T-helper 1 cell treated with Interleukin-12 subunit alpha and Interleukin-12 subunit beta and Interleukin-4 antibody, amounts not matched to agents 30 ng/mL and 1 ng/mL, for 36 hours (primary cell): ENCODE results near the gene PTPRN2. TPM values are rescaled to one million over a fixed set of nuclear protein-coding genes. Genes with fewer than 3 reads are reported as not detected.
"Not testable (repeated sequence)": the region's sequence is repeated elsewhere in the genome, so short reads cannot be mapped to it uniquely, and the experiment has no call there.

Experiments
- intact Hi-C: fragments of 100-400 bp; cut with micrococcal nuclease; formaldehyde crosslinking; loops from one replicate; pipeline ENCODE4 v1.15.1; 2024
- total RNA-seq: library from RNA; stranded (reverse); gene quantifications from 2 replicates; pipeline ENCODE4 v1.2.3, GENCODE V29; 2022

PTPRN2 gene
- total RNA-seq, 1 donor from 2014 or later, result 2.9 TPM

DNA sequence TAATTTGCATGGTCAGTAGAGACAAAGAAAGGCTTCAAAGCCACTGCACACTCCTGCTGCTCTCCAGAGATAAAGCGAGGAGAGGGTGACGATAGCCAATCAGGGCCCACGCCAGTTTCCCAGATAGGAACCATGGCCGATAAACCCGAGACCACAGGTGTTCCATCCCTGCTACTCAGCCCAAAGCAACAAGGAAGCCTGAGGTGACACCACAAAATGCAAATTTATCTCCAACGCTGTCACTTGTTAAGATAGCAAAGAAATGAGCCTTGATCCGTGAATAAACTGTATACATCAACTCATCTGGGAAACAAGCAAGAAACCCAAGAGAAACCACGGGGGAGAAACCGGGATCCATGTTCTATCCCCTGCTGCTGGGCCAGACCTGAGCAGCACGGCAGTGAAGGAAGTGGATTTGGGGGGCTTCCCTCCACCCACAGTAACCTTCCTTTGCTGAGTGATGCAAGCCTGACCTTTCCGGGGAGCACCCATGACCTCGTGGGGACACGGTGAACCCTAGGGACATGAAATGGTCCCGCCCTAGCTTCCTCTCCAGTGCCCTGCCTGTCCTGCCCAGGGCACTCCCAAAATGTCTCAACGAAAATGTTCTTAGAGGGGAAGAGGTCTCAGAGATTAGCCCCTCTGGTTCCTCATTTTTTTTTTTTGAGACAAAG lies 164.6 kb downstream of the PTPRN2 start:
- intact Hi-C loops, result no loop called here

DNA sequence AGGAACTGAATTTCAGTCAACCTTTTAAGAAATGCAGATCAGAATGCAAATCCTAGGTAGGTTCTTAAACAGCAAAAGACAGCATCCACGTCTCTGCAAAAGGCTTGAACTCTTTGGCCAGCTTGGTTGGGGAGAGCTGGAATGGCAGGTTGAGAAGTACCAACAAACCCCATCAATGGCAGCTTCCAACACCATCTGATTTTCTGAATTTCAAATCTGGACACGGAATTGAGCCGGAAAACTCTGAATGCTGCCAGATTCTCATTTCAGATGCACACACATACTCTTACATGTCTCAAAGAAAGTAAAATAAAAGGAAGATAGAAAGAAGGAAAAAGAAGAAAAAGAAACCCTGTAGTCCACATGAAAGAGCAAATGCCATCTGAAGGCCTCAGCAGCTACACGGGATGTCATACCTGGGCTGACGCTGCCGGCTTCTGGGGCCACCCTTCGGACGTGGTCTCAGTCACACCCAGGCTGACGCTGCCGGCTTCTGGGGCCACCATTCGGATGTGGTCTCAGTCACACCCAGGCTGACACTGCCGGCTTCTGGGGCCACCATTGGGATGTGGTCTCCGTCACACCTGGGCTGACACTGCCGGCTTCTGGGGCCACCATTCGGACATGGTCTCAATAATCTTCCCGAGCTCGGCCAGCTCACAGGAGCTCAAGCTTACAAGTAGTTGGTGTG lies 165.3 kb downstream of the PTPRN2 start:
- intact Hi-C loops, result no loop called here

DNA sequence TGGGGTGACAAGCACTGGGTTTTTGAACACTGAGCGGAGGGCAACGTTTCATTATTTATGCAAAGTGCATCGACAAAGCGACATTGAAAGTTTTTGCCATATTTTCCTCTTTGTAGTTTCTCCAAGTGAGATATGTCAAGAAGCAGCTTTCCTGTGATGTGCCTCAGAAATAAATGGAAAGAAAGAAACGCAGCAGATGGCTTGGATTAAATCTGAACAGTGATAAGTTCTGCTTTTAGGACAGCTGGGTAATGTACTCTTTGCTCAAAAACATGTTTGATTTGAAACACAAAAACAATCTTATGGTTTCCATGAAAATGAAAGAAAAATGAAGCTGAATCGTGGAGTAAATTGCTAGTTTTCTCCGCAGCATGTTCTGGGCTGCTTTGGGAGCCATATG lies 166.3 kb downstream of the PTPRN2 start:
- intact Hi-C loops, result no loop called here

DNA sequence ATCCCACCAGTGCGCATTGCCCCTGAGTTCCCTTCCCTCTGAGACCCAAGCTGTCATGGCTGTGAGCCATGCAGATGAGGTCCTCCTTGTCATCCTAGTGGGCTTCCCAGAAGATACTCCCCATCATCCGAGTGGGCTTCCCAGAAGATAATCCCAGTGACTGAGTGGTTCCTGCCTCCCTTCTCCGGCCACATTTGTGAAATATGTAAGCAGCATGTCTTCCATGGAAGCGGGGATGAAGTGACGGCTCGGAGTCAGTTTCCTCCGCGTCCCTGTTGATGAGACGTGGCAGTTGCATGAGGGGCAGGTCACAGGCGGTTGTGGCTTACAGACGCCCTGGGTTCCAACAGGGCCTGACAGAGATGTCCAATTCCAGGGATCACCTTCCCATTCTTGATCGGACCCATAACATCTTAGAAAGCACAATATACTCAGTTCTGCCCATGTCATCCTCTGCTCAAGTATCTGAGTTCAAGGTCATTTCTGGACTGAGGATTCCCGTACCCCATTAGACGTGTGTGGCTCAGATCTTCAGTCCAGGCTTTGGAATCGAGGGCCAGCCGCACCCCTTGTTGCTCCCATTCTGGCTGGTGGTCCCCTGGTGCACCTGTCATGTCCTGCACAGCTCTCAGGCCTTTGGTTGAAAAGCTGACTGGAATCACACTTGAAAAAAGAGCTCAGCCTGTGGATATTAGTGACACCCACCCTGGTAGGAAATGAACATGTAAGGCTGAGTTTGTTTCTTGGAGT lies 166.9 kb downstream of the PTPRN2 start:
- intact Hi-C loops, result no loop called here

DNA sequence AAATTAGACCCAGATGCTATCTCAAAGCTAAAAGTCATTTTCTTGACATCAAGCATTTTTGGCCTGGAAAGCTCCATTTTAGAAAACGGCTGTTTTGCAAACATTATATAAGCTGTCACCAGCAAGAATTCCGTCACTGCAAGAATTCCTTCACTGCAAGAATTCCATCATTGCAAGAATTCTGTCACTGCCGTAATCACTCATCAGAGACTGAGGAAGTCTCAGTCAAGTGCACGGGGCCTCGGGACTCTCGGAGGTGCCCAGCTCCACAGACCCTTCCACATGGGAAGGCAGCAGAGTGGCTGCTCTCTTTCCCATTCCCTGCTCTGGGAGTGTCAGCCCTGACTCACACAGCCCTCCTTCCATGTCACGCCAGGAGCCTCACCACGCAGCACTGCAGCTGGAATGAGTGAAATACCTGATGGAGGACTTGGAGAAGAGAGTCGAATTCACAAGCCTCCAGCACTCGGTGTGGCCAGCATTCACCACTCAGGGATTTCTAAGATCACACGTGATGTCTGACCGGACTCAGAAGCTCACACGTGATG lies 168.3 kb downstream of the PTPRN2 start:
- intact Hi-C loops, result no loop called here

DNA sequence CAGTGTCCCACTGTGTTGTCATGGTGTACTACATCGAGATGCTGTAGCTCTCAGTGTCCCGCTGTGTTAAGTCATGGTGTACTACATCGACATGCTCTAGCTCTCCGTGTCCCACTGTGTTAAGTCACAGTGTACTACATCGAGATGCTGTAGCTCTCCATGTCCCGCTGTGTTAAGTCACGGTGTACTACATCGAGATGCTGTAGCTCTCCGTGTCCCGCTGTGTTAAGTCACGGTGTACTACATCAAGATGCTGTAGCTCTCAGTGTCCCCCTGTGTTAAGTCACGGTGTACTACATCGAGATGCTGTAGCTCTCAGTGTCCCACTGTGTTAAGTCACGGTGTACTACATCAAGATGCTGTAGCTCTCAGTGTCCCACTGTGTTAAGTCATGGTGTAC lies 169.2 kb downstream of the PTPRN2 start:
- intact Hi-C loops, result not testable (repeated sequence)

DNA sequence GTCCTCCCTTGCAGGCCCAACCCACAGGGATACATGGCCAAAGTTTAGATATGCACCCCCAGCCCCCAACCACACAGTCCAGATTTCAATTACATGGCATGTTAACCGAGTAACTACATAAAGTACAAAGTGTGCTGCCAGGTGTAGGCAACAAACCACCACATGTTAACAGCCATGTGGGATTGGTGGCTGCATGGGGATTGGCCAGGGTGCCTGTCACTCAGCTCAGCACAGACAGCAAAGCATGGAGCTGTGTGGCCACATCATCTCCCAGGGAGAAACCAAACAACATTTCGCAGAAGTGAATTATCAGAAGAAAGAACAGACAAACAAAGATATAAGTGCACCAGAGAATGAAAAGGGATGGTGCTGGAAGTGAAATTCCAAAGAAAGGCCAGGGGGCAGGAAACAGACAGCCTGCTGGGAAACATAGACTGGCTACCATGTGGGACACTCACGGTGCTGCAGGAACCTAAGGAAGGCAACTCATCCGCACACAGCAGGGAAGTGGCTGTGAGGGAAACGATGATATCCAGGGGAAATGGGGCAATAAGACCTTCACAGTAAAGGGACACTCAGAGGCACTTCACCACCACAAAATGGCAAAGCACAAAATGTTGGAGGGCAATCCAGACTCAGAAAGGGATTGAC lies 171.2 kb downstream of the PTPRN2 start:
- intact Hi-C loops, result no loop called here

DNA sequence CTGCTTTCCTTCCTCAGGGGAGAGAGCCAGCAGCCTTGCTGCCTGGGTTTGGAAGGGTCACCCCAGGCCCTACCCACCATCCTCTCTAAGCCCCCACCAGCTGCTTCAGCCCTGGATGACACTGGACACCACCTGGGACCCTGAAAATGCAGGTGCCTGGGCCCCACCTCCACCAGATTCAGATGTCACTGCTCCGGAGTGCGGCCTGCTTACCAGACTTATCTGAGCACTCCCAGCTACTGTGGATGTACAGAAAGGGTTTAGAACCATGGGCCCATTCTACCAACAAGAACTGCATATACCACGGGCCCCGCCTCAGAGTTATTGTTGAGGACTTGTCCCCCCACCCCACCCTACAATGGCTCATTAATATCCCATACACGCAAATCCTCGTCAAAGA lies 172.3 kb downstream of the PTPRN2 start:
- intact Hi-C loops, result no loop called here

DNA sequence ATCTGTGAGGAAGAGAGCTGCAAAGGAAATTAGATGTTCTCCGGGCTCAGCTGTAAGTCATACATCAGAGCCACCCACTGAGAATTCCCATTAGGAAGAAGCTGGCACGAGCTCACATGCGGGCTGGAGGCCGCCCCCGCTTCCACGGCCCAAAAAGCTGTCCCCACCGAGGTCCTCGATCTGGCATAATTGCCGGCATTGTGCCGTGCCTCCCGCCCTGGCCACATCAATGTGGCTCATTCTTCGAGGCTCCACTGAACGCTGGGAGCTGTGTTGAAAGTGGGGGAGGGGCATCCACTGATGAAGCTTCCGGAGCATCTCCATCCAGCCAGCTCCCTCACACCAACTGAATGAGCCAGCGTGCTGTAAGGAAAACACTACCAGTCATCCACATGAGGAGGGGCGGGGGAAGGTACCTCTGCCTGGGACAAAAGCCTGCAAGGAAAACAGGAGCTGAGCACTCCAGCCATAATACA lies 173.1 kb downstream of the PTPRN2 start:
- intact Hi-C loops, result no loop called here

DNA sequence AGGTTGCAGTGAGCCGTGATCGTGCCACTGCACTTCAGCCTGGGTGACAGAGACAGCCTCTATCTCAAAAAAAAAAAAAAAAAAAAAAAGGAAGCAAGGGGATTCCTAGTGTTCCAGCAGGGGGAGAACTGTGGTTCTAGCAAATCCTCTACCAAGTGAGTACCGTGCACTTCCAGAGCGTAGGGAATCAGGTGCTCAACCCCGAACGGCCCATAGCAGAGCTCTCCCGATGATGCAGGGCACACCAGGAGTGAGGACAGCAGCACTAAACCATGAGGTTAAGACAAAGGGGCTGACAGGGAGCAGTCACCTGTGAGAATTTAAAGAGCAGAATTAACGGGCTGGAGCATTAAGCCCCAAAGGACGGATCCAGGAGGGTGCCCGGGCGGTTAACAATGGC lies 173.6 kb downstream of the PTPRN2 start:
- intact Hi-C loops, result no loop called here

DNA sequence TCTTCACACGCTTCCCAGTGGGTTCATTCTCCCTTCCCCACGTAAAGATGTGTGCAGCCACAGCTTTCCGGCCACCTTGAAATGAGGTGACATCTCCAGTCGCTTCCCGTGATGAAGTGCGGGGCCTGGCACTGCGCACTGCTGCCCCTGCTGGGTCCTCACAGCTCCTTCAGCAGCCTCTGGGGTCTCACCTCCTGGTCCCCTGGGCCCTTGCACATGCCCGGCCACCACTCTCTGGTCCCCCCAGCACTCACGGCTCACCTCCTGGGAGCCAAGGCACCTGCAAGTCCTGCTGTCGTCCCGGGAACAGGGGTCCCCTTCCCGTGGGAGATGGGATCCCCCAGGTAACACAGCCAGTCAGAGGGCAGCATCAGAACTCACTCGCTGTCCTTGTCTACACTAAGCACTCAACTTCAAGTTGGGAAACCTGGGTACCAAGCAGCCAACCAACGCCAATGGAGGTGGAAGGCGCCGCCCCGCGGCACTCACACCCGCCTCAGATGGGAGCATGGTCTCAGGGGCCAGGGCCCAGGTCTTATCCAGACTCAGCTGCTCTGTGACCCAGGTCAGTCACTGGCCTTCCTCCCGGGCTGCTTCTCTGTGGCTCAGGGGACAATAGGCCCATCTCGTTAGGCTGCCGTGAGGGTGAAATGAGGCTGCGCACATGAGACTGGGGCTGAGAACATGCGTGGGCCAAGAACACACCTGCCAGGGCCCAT lies 176.2 kb downstream of the PTPRN2 start:
- intact Hi-C loops, result no loop called here

DNA sequence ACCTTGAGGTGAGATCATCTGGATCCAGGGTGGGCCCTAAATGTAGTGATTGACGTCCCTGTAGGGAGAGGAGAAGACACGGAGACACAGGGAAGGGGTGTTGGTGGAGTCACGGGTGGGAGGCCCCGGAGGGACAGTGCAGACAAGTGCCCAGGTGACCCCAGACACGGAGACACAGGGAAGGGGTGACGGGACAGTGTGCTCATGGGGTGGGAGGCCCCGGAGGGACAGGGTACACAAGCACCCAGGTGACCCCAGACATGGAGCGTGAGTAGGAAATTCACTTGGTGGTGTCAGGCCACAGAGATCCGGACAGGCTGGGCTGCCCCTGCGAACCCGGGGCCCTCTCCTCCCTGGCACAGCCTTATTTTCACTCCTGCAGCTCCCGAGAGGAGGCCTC lies 176.9 kb downstream of the PTPRN2 start:
- intact Hi-C loops, result no loop called here

DNA sequence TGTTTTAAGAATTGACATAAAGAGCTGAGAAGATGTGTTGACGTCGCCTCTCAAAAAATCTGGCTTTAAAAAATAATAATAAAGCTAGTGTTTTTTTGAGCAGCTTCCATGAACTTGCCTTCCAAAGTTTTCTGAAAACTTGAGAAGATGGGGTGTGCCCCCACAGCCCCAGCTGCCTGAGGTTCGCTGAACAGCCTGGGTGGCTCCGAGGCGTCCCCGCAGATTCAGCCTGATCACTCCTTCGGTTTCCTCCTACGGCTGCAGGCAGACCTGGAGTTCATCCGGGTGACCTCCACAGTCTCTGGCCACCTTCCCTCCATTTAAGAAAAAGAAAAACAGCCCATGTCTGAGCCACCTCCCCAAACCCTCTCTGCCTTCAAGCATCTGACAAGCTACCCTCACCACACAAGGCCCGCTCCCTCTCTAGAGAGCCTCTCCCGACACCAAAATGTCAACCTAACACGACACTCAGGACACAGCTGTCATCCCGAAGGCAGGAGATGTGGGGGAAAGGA lies 177.8 kb downstream of the PTPRN2 start:
- intact Hi-C loops, result loop anchor here (5.0 kb wide), 1 partner anchor 978 kb away; no protein-coding TSS in a partner anchor

DNA sequence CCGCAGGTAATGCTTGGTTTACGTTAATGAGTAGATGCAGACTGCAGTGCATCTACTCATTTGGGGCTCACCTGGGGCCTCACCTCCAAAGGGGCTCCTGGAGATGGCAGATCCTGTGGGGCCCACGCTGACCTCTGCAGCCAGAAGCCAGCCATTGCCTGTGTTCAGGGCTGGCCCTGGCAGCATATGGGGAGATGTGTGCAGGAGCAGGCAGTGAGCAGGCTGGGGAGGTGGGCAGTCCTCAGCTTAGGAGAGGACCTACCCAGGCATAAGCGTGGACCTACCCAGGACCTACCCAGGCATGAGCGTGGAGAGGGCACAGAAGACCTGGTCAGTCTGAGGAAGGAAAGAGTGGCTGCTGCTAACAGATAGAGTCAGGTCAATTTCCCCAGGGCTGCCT lies 178.5 kb downstream of the PTPRN2 start:
- intact Hi-C loops, result loop anchor here (5.0 kb wide), 1 partner anchor 977 kb away; no protein-coding TSS in a partner anchor

DNA sequence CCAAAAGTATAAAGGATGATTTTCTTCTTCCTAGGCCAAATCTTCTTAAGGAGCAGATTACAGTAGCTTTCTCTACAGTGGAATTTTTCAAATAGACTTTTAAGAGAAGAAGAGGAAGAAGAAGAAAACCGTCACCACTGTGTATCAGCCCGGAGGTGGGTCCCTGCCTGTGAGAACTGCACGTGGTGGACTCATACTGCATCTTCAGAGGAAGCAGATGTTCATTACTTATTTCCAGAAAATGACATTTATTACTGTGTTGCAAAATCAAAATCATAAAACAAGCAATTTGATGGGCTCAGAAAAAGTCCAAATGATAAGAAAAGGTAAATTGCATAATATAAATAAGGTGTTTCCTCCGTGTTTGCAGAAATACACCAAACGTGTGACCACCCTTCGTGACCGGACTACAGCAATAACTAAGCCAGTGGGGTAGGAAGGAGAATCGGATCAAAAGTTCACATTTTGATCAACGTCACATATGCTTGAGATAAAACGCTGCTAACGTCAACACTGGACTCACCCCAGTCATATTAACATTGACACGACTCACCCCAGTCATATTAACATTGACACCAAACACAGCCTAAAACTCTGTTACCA lies 179.2 kb downstream of the PTPRN2 start:
- intact Hi-C loops, result loop anchor here (5.0 kb wide), 1 partner anchor 976 kb away; no protein-coding TSS in a partner anchor

DNA sequence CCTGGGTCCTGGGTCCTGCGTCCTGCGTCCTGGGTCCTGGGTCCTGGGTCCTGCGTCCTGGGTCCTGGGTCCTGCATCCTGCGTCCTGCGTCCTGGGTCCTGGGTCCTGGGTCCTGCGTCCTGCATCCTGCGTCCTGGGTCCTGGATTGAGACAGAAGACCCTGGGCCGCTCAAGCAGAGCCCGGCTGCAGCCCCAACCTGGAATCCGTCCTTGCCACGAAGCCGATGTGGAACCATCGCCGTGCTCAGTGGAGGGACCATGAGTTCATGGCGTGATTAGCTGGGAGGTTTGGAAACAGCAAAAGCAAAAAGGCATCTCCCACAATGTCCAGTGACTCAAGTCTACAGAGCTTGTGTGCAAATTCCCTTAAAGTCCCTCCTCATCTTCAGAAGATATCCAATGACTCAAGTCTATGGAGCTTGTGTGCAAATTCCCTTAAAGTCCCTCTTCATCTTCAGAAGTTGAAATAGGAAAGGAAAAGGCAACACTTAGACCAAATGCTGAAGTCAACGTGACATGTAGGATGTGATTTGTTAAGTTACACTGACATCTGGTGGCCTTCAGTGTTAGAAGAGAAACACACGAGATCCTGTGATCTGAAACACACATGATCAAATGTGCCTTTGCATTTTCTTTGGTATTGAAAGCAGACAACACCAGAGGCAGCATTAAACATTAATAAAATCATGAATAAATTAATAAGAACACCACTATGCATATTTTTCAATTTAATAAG lies 179.9 kb downstream of the PTPRN2 start:
- intact Hi-C loops, result loop anchor here (5.0 kb wide), 1 partner anchor 975 kb away; no protein-coding TSS in a partner anchor

DNA sequence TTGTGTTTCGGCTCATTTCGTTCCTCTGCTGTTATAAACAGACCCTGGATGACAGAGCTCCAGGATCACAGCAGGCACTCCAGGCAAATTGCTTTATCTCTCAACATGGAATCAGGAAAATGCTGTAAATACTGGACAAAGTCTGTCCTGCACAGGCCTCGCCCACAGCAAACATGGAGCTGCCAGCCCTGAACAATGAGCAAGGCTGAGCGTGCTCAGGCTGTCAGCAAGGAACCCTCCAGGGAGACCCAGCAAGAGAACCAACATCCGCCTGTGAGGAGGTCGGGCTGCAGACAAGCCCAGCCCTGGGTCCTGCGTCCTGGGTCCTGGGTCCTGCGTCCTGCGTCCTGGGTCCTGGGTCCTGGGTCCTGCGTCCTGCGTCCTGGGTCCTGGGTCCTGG lies 180.8 kb downstream of the PTPRN2 start:
- intact Hi-C loops, result loop anchor here (5.0 kb wide), 1 partner anchor 974 kb away; no protein-coding TSS in a partner anchor

DNA sequence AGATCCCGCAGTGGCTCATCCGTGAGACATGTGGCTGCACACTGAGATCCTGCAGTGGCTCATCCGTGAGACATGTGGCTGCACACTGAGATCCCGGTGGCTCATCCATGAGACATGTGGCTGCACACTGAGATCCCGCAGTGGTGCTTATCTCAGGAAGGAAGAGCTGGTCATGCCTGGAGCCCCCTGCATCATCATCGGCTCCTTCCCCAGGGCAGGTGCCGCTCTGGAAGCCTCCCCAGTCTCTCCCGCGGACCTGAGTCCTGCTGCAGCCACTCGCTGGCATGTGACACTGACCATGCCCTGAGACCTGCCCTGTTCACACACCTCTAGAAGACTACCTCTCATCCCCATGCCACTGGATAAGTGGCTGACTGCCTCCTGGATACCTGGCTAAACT lies 181.3 kb downstream of the PTPRN2 start:
- intact Hi-C loops, result loop anchor here (5.0 kb wide), 1 partner anchor 974 kb away; no protein-coding TSS in a partner anchor

DNA sequence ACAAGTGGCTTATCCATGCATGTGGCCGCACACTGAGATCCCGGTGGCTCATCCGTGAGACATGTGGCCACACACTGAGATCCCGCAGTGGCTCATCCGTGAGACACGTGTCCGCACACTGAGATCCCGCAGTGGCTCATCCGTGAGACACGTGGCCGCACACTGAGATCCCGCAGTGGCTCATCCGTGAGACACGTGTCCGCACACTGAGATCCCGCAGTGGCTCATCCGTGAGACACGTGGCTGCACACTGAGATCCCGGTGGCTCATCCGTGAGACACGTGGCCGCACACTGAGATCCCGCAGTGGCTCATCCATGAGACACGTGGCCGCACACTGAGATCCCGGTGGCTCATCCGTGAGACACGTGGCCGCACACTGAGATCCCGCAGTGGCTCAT lies 181.9 kb downstream of the PTPRN2 start:
- intact Hi-C loops, result loop anchor here (5.0 kb wide), 1 partner anchor 973 kb away; no protein-coding TSS in a partner anchor
